Vagina (tissue), 2 donors: ENCODE data around the gene ZNF628. TPM values are rescaled to one million over a fixed set of nuclear protein-coding genes. Genes with fewer than 3 reads are reported as not detected.

Experiments used
- DNase-seq, 2 donors: peaks; one replicate each; pipeline ENCODE4 v3.0.0-alpha.2; 2017; ENCODE audit errors: extremely low spot score in 2 of 2
- H3K27ac ChIP-seq: fragments of 200-600 bp; sonication (generic); one replicate; pipeline ENCODE4 v1.5.1; 2019
- H3K27me3 ChIP-seq: fragments of 200-600 bp; sonication (generic); one replicate; pipeline ENCODE4 v1.5.1; 2019
- H3K36me3 ChIP-seq, 2 donors: fragments of 200-600 bp; sonication (generic); one replicate each; pipeline ENCODE4 v1.5.1; 2017 to 2019
- H3K4me1 ChIP-seq: fragments of 200-600 bp; sonication (generic); one replicate; pipeline ENCODE4 v1.5.1; 2019
- H3K4me3 ChIP-seq, 2 donors: fragments of 200-600 bp; sonication (generic); 1 replicate in 1 of 2; 2 replicates in 1 of 2; pipeline ENCODE4 v1.5.1; 2016 to 2019
- H3K9me3 ChIP-seq: fragments of 200-600 bp; sonication (generic); one replicate; pipeline ENCODE4 v1.5.1; 2019
- POLR2A ChIP-seq, 2 donors: fragments of 450-650 bp; IDR thresholded peaks; one replicate each; pipeline ENCODE4 v1.6.1; 2017; ENCODE audit warnings: antibody characterized with exemption in 2 of 2, mild to moderate bottlenecking in 2 of 2, moderate library complexity in 2 of 2
- POLR2AphosphoS5 ChIP-seq, 2 donors: sonication (generic); formaldehyde crosslinking; IDR thresholded peaks; one replicate each; pipeline ENCODE4 v1.9.0; 2017; ENCODE audit warnings: antibody characterized with exemption in 2 of 2, mild to moderate bottlenecking in 2 of 2, low read depth in 1 of 2; ENCODE audit not compliant: insufficient read depth in 1 of 2
- intact Hi-C: fragments of 100-400 bp; cut with DNase I; formaldehyde crosslinking; loops from one replicate; pipeline ENCODE4 v1.15.1; 2023
- total RNA-seq: library from RNA; depleted of rRNA; stranded (reverse); fragments of >200 nt; gene quantifications from one replicate; pipeline ENCODE4 v1.2.3, GENCODE V29; 2016
- TF ChIP-seq, protein P1 (sequence below), 3 experiments: fragments of 450-650 bp in 2 of 3; fragments of 200-600 bp in 1 of 3; sonication (generic) in 1 of 3; IDR thresholded peaks; one replicate each; pipeline ENCODE4 v1.5.1; 2017 to 2019; ENCODE audit warnings: antibody characterized with exemption in 3 of 3, mild to moderate bottlenecking in 2 of 3, moderate library complexity in 2 of 3

ZNF628 gene
- total RNA-seq, 1 donor from 2014 or later: 2.7 TPM

DNA sequence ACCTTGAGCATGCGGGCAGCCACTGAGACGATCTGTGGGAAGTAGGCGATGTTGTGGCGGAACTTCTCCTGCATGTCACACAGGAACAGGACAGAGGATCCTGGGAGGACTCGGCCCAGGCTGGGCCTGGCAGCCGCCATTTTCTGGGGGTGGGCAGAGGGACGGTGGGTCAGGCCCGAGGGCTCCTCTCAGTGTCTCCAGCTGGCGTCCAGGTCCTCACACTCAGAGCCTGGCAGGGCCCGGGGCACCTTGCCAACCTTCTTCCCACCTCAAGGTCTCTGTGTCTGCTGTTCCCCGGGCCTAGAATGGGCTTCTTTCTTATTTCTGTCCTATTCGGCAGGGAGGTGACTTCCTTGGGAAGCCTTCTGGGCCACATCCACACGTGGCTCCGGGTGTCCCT is 20.1 kb upstream of the ZNF628 start:
- Histone ChIP-seq H3K27me3 (peaks cover 11% of the 10 kb centered on the region), H3K36me3 (peaks cover 0 to 5% of the 10 kb centered on the region in 2 donors), H3K9me3 (no peaks in the 10 kb centered on the region), H3K27ac (no peak overlapping the region), H3K4me3 (no peak overlapping the region), H3K4me1 (peaks cover 37% of the 10 kb centered on the region)
- intact Hi-C loops: no loop called here
- TF ChIP-seq, protein P1, sequence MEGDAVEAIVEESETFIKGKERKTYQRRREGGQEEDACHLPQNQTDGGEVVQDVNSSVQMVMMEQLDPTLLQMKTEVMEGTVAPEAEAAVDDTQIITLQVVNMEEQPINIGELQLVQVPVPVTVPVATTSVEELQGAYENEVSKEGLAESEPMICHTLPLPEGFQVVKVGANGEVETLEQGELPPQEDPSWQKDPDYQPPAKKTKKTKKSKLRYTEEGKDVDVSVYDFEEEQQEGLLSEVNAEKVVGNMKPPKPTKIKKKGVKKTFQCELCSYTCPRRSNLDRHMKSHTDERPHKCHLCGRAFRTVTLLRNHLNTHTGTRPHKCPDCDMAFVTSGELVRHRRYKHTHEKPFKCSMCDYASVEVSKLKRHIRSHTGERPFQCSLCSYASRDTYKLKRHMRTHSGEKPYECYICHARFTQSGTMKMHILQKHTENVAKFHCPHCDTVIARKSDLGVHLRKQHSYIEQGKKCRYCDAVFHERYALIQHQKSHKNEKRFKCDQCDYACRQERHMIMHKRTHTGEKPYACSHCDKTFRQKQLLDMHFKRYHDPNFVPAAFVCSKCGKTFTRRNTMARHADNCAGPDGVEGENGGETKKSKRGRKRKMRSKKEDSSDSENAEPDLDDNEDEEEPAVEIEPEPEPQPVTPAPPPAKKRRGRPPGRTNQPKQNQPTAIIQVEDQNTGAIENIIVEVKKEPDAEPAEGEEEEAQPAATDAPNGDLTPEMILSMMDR (IDR thresholded peaks at IDR 0.05): no peak
- TF ChIP-seq POLR2AphosphoS5 (IDR thresholded peaks at IDR 0.05; ENCODE audit: insufficient read depth in 1 of 2, low read depth in 1 of 2) (no peak), POLR2A (IDR thresholded peaks at IDR 0.05) (no peak)
- no peak for DNase-seq

DNA sequence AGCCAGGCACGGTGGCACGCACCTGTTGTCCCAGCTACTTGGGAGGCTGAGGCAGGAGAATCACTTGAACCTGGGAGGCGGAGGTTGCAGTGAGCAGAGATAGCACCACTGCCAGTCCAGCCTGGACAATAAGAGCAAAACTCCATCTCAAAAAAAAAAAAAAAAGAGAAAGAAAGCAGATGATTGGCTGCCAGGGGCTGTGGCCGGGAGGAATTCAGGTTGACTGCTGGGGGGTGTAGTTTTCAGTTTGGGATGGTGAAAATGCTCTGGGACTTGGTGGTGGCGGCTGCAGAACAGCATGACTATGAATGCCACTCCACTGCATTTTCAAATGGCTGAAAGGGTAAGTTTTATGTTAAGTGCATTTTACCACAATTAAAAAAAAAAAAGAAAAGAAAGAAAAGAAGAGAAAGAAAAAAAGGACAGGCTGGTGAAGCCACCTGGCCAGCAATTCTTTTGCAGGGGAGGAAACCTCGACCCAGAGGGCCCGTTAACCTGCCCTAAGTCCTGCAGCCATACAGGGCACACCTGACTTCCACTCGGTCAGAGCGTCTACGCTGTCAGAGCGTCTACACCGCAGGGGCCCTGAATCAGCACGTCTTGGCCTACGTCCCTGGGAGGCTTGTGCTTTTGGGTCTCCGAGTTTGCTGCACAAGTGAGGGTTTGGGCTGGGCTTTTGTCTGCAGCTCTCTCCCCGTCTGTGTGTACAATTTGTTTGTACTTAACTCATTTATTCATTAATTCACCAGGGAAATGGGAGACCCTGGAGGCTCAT is 18.5 kb upstream of the ZNF628 start:
- no peak for DNase-seq
- TF ChIP-seq POLR2A (IDR thresholded peaks at IDR 0.05): no peak
- TF ChIP-seq, protein P1 (IDR thresholded peaks at IDR 0.05): no peak
- TF ChIP-seq POLR2AphosphoS5 (IDR thresholded peaks at IDR 0.05; ENCODE audit: insufficient read depth in 1 of 2, low read depth in 1 of 2): no peak
- peaks cover 30% of the 10 kb centered on the region for H3K4me1 ChIP-seq
- H3K27ac ChIP-seq: no peak overlapping the region
- H3K9me3 ChIP-seq: no peaks in the 10 kb centered on the region
- H3K36me3 ChIP-seq: peaks cover 0 to 5% of the 10 kb centered on the region in 2 donors
- H3K4me3 ChIP-seq: no peak overlapping the region
- intact Hi-C loops: no loop called here
- no peaks in the 10 kb centered on the region for H3K27me3 ChIP-seq

DNA sequence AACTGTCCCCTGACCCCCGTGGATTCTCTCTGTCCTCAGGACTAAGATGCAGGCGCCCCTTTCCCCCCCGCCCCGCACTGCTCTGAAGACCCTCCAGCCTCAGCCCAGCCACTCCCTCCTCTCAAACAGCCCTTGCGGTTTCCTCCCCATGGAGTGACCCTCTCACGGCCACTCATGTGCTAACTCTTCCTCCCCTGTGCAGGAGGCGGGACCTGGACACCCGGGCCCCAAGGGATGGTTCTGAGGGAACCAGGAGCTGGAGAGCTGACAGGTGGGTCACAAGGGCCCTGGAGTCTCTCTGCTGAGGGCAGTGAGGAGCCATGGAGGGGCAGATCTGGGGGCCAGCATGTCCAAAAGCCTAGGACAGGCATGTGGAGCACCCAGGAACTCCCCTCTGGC is 16.9 kb upstream of the ZNF628 start:
- peak overlapping the region; percentile 80 for H3K27ac ChIP-seq
- no peak overlapping the region for H3K4me3 ChIP-seq
- TF ChIP-seq, protein P1 (IDR thresholded peaks at IDR 0.05): no peak
- TF ChIP-seq POLR2A (IDR thresholded peaks at IDR 0.05): no peak
- TF ChIP-seq POLR2AphosphoS5 (IDR thresholded peaks at IDR 0.05; ENCODE audit: insufficient read depth in 1 of 2, low read depth in 1 of 2): no peak

DNA sequence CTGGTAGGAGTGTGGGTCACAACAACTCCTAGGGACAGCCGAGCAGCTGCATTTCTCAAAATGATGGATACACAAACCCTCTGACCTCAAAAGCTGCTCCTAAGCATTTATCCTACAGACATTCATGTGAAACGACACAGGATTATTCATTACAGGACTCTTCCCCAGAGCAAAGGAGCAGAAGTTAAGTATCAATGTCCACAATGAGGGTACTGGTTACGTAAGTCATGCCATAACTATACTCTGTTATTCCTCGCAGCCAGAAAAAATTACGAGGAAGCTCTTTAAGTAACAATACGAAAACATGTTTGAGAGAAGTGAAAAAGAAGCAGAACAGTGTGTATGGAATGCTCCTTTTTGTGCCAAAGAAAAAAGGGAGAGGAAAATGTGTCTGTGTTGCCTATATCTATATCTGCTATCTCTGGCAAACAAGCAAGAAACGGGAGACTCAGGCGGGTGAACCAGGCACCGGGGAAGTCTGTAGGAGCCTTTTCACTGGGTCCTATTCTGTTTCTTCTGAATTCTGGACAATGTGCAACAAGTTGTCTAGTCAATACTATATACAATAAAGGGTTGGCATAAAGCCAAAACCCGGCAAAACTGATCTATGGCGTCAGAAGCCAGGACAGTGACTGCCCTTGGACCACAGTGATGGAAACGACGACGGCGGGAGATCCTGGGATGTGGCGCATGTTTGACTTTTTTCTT is 16.3 kb upstream of the ZNF628 start:
- no peak for DNase-seq
- intact Hi-C loops: no loop called here
- no peaks in the 10 kb centered on the region for H3K9me3 ChIP-seq
- peaks cover 29% of the 10 kb centered on the region for H3K4me1 ChIP-seq
- peaks cover 0 to 5% of the 10 kb centered on the region in 2 donors for H3K36me3 ChIP-seq
- H3K27ac ChIP-seq: peak overlapping the region; percentile 80
- no peaks in the 10 kb centered on the region for H3K27me3 ChIP-seq
- no peak for TF ChIP-seq POLR2AphosphoS5 (IDR thresholded peaks at IDR 0.05; ENCODE audit: insufficient read depth in 1 of 2, low read depth in 1 of 2)
- no peak for TF ChIP-seq POLR2A (IDR thresholded peaks at IDR 0.05)
- TF ChIP-seq, protein P1 (IDR thresholded peaks at IDR 0.05): no peak
- peak overlapping the region; percentile 60 to 91 for H3K4me3 ChIP-seq

More for the DNA sequence above, 16.9 kb upstream of the ZNF628 start:
- intact Hi-C loops: no loop called here
- H3K9me3 ChIP-seq: no peaks in the 10 kb centered on the region
- peaks cover 0 to 5% of the 10 kb centered on the region in 2 donors for H3K36me3 ChIP-seq
- no peak for DNase-seq
- H3K27me3 ChIP-seq: no peaks in the 10 kb centered on the region
- H3K4me1 ChIP-seq: peaks cover 29% of the 10 kb centered on the region
